ENCODE measurements around the gene DPYSL3.

DPYSL3 gene

DNA sequence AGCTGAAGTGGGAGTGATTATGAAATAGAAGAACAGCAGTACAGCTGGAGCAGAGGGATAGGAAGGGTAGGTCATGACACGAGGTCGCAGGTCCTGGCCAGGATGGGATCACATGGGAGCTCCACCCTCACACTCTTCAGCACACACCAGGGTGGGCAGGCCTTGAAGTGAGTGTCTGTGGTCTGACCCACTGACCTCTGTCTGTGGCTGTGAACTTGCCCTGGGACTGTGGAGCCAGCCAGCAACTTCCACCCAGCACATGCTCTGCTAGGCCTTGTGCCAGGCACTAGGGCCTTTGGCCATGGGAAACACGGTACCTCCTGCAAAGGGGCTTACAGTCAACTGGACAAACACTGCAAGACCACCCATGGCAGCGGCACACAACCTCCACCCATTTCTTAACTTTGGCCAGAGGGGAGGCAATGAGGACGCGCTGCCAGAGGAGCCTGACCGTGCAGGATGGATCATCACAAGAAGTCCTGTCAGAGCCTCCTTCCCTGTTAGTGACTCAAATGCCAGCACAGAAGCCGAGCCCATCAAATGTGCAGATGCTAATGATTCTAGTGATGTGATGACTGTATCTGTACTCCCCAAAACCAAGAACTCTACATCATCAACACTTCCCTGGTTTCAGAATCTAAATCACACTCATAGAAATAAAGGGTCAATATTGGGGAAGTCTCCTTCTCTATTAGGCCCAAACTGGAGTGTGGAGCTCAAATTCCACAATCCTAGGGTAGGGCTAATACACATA, 113.6 kb downstream of the DPYSL3 start:
- no peak for TF ChIP-seq CTCF (IDR thresholded peaks at IDR 0.05; ENCODE audit: insufficient read depth, missing control alignments)
- FAIRE-seq (no peak), DNase-seq (ENCODE audit: insufficient read length, low spot score) (no peak)

GRCh38 chr5:147393874-147394672, 115.8 kb downstream of the DPYSL3 start:
- FAIRE-seq: no peak
- no peak for DNase-seq (ENCODE audit: insufficient read length, low spot score)
- no peak for TF ChIP-seq CTCF (IDR thresholded peaks at IDR 0.05; ENCODE audit: insufficient read depth, missing control alignments)

- no peak for FAIRE-seq
- DNase-seq (ENCODE audit: insufficient read length, low spot score): no peak
- peak; percentile 47 for TF ChIP-seq CTCF (IDR thresholded peaks at IDR 0.05; ENCODE audit: insufficient read depth, missing control alignments)
Measured at GRCh38 chr5:147391781-147392180, 118.1 kb downstream of the DPYSL3 start.

- no peak for TF ChIP-seq CTCF (IDR thresholded peaks at IDR 0.05; ENCODE audit: insufficient read depth, missing control alignments)
- FAIRE-seq (no peak), DNase-seq (ENCODE audit: insufficient read length, low spot score) (no peak)
Measured at GRCh38 chr5:147390654-147391225, 119.1 kb downstream of the DPYSL3 start.

GRCh38 chr5:147388184-147389108, 121.4 kb downstream of the DPYSL3 start:
- TF ChIP-seq CTCF (IDR thresholded peaks at IDR 0.05; ENCODE audit: insufficient read depth, missing control alignments): no peak
- FAIRE-seq: no peak
- DNase-seq (ENCODE audit: insufficient read length, low spot score): no peak

DNA sequence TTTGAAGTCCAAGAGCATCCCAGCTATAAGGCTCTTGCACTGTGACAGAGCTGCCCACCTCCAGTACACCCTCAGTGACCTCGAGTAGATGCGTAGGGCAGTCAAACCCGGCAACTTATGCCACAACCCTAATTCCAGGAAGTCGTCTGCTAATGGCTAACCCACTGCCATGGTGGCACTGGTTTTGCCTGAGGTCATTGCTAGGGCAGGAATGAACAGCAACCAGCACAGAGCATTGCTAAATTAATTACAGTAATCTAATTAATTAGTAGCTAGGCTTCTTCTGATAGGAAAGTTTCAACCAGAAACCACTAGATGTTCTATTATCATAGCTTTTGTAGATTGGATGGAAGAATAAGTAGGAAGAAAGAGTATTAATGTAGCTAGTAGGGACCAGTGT, 122.8 kb downstream of the DPYSL3 start:
- no peak for TF ChIP-seq CTCF (IDR thresholded peaks at IDR 0.05; ENCODE audit: insufficient read depth, missing control alignments)
- DNase-seq (ENCODE audit: insufficient read length, low spot score): no peak
- FAIRE-seq: no peak
